HepG2 (cell line): ENCODE results near the gene ANO10. TPM values are rescaled to one million over a fixed set of nuclear protein-coding genes. Genes with fewer than 3 reads are reported as not detected.

ENCODE experiments used
- ATAC-seq: fragments of 200-7000 bp; cut with Tn5 transposase; 3 replicates; pipeline ENCODE4 v1.9.1; 2020; ENCODE audit warnings: mild to moderate bottlenecking, moderate library complexity
- BruUV-seq: library from RNA; stranded (reverse); fragments of 400-500 nt; replicated peaks from 2 replicates; lab custom pipeline; 2021; lab: Mats Ljungman, UMichigan
- CTCF ChIA-PET: fragments of 300-600 bp; formaldehyde crosslinking; extraction: SDS; loops from one replicate; lab custom pipeline; 2021; ENCODE audit warnings: low total read pairs, inconsistent platforms, low intra/inter-chr PET ratio; lab: Yijun Ruan, JAX
- POLR2A ChIA-PET: fragments of 350-600 bp; sonication (Branson Sonifier 250); formaldehyde crosslinking; loops from one replicate; lab custom pipeline; 2020; ENCODE audit warnings: antibody characterized with exemption, inconsistent platforms; lab: Yijun Ruan, JAX
- DNase-seq: peaks from one replicate; pipeline ENCODE4 v3.0.0-alpha.2; 2015; ENCODE audit warnings: low spot score
- FAIRE-seq: peaks from 3 replicates; lab custom pipeline; 2011; peaks lifted over from hg19 to GRCh38; lab: Jason Lieb, UNC
- H2AFZ ChIP-seq: one replicate; pipeline ENCODE4 v1.6.1; 2011; ENCODE audit warnings: low read length, inconsistent platforms
- H3K27ac ChIP-seq: fragments of 300-600 bp; 3 replicates; pipeline ENCODE4 v1.8.0; 2011; ENCODE audit warnings: mixed run types, mild to moderate bottlenecking, mixed read lengths, low read length, inconsistent platforms; ENCODE audit not compliant: insufficient read depth; ENCODE audit errors: extremely low read length
- H3K27me3 ChIP-seq, 2 experiments: fragments of 200-600 bp in 1 of 2; 2 replicates in 1 of 2; 3 replicates in 1 of 2; pipeline versions ENCODE4 v1.6.0 to v1.8.0; 2011; ENCODE audit warnings: low read length in 2 of 2, mild to moderate bottlenecking in 2 of 2, moderate library complexity in 2 of 2, inconsistent platforms in 1 of 2; ENCODE audit not compliant: insufficient read depth in 2 of 2, control insufficient read depth in 1 of 2
- H3K36me3 ChIP-seq, 2 experiments: fragments of 200-600 bp in 1 of 2; replicated peaks in 1 of 2; 2 replicates in 1 of 2; 3 replicates in 1 of 2; pipeline versions ENCODE4 v1.5.1 to v1.8.0; 2011; ENCODE audit warnings: low read length in 2 of 2, inconsistent platforms in 1 of 2; ENCODE audit not compliant: insufficient read depth in 2 of 2, control insufficient read depth in 1 of 2
- H3K4me1 ChIP-seq: 2 replicates; pipeline ENCODE4 v1.5.1; 2012; ENCODE audit warnings: low read length, inconsistent platforms; ENCODE audit not compliant: insufficient read depth
- H3K4me2 ChIP-seq: 2 replicates; pipeline ENCODE4 v1.6.0; 2011; ENCODE audit warnings: low read depth, low read length, inconsistent platforms
- H3K4me3 ChIP-seq, 3 experiments: fragments of 200-600 bp in 1 of 3; sonication (generic), shearing (Covaris generic) in 1 of 3; replicated peaks in 1 of 3; 2 replicates each; pipeline ENCODE4 v1.5.1; 2011 to 2016; ENCODE audit warnings: low read length in 3 of 3, inconsistent platforms in 2 of 3, low read depth in 2 of 3, mild to moderate bottlenecking in 2 of 3, control low read depth in 1 of 3, mixed read lengths in 1 of 3; ENCODE audit not compliant: insufficient read depth in 1 of 3
- H3K79me2 ChIP-seq: one replicate; pipeline ENCODE4 v1.6.1; 2011; ENCODE audit warnings: low read length, inconsistent platforms; ENCODE audit not compliant: insufficient read depth
- H3K9ac ChIP-seq: 2 replicates; pipeline ENCODE4 v1.6.0; 2011; ENCODE audit warnings: mild to moderate bottlenecking, low read depth, low read length, inconsistent platforms; ENCODE audit not compliant: insufficient read depth
- H3K9me3 ChIP-seq: 2 replicates; pipeline ENCODE4 v1.5.1; 2012; ENCODE audit warnings: mild to moderate bottlenecking, low read length
- H4K20me1 ChIP-seq: 2 replicates; pipeline ENCODE4 v1.6.0; 2011; ENCODE audit warnings: inconsistent platforms, mild to moderate bottlenecking, low read length, moderate library complexity; ENCODE audit not compliant: insufficient read depth
- HDAC1 ChIP-seq: sonication (generic); formaldehyde crosslinking; IDR thresholded peaks from 2 replicates; pipeline ENCODE4 v1.5.1; 2020; ENCODE audit warnings: mild to moderate bottlenecking, missing genetic modification reagents
- MNT ChIP-seq: fragments of 450-650 bp; IDR thresholded peaks from 2 replicates; pipeline ENCODE4 v1.6.1; 2016
- ZMYM3 ChIP-seq: sonication (generic); formaldehyde crosslinking; IDR thresholded peaks from 2 replicates; pipeline ENCODE4 v1.5.1; 2020; ENCODE audit warnings: mild to moderate bottlenecking, missing genetic modification reagents
- ZNF232 ChIP-seq: sonication (generic); formaldehyde crosslinking; IDR thresholded peaks from 2 replicates; pipeline ENCODE4 v1.4.0; 2020; ENCODE audit warnings: missing genetic modification reagents, borderline replicate concordance
- ZNF674 ChIP-seq: sonication (generic); formaldehyde crosslinking; IDR thresholded peaks from 2 replicates; pipeline ENCODE4 v1.5.0; 2020; ENCODE audit warnings: low read depth, mild to moderate bottlenecking, missing genetic modification reagents
- ZNF7 ChIP-seq: IDR thresholded peaks from 2 replicates; pipeline ENCODE4 v1.6.1; 2016; ENCODE audit warnings: missing biosample characterization, missing genetic modification reagents
- ZSCAN30 ChIP-seq: sonication (generic); formaldehyde crosslinking; IDR thresholded peaks from 2 replicates; pipeline ENCODE4 v1.5.0; 2020; ENCODE audit warnings: mild to moderate bottlenecking, missing genetic modification reagents
- WGBS: methylation state at CpG from one replicate; pipeline ENCODE4 v1.1.6; 2017; ENCODE audit warnings: low lambda C conversion rate; 5-methylcytosine and 5-hydroxymethylcytosine counted together
- in situ Hi-C: cut with HindIII; loops from 2 replicates; pipeline ENCODE4 v1.10.0; 2017; ENCODE audit warnings: low pct_unique_long_range_greater_than_20kb; ENCODE audit not compliant: extremely low pct_ligation_motif_present
- intact Hi-C: fragments of 100-400 bp; cut with micrococcal nuclease; formaldehyde crosslinking; loops from one replicate; pipeline ENCODE4 v1.10.0; 2022; ENCODE audit not compliant: unreplicated experiment
- polyA plus RNA-seq, 8 experiments: library from polyadenylated mRNA; depleted of rRNA in 3 of 8; stranded (reverse) in 7 of 8; unstranded in 1 of 8; fragments of >200 nt; fragmentation: Illumina TruSeq in 4 of 8; extraction: Trizol in 4 of 8; gene quantifications; 2 replicates each; pipeline versions ENCODE4 v1.2.1 to v1.2.3, GENCODE V29; 2011 to 2016; ENCODE audit warnings: low read depth in 4 of 8, missing spikeins in 1 of 8, mixed read lengths in 1 of 8; ENCODE audit not compliant: insufficient read depth in 1 of 8
- total RNA-seq, 5 experiments: library from RNA; depleted of rRNA; stranded (reverse); fragments of >200 nt; fragmentation: Illumina TruSeq; extraction: Trizol; gene quantifications; 2 replicates each; pipeline ENCODE4 v1.2.3, GENCODE V29; 2016; ENCODE audit warnings: low read depth in 1 of 5

ANO10 gene
- total and polyA plus RNA-seq, 2 of the 13 experiments (the other 11 are each of a cell fraction or from before 2014, with no cell fraction given), result 10.4 to 13.1 TPM

- ATAC-seq (peak; percentile 31; the same call in 2 of the 3 replicates), FAIRE-seq (no peak), DNase-seq (no peak)
- WGBS, result 100% methylated on average over 1 of the region's 1 CpG
- no peak overlapping the region for H3K27ac ChIP-seq
- H3K27me3 ChIP-seq, result no peaks in the 10 kb centered on the region
- CTCF ChIA-PET, result no interaction called here
- POLR2A ChIA-PET, result no interaction called here
- intact Hi-C loops, result no loop called here
- no peaks in the 10 kb centered on the region for H3K79me2 ChIP-seq
- BruUV-seq, result no TSS peak
- no peak overlapping the region for H3K4me2 ChIP-seq
- TF ChIP-seq ZNF232 (CRISPR knock-in tag) (no peak), HDAC1 (CRISPR knock-in tag) (no peak), ZNF7 (no peak), MNT (no peak), ZSCAN30 (no peak), ZMYM3 (no peak), ZNF674 (CRISPR knock-in tag) (no peak)
- H3K9me3 ChIP-seq, result no peaks in the 10 kb centered on the region
- no peak overlapping the region for H3K9ac ChIP-seq
- no peak overlapping the region for H2AFZ ChIP-seq
- no peaks in the 10 kb centered on the region for H3K36me3 ChIP-seq
- H3K4me1 ChIP-seq, result peaks cover 21% of the 10 kb centered on the region
- H4K20me1 ChIP-seq, result no peaks in the 10 kb centered on the region
- in situ Hi-C loops, result no loop called here
- H3K4me3 ChIP-seq, result no peak overlapping the region
Measured at GRCh38 chr3:43390255-43390588, 231.6 kb downstream of the ANO10 start.
